ENCODE measurements around the gene HTN1. TPM values are rescaled to one million over a fixed set of nuclear protein-coding genes. Genes with fewer than 3 reads are reported as not detected.
"Not testable (repeated sequence)": the region's sequence is repeated elsewhere in the genome, so short reads cannot be mapped to it uniquely, and the experiment has no call there.

Gene HTN1
- total RNA-seq (not detected), polyA plus RNA-seq (ENCODE audit: insufficient read depth in 1 of 8, insufficient read length in 8 of 8, low replicate concordance in 1 of 8) (under 1 TPM in 1 of 8 donors, not detected in 7; 0.16 TPM)
- long read RNA-seq, donor 1, result 0 reads
- long read RNA-seq, donor 2, result 0 reads
- long read RNA-seq, donor 3, result 0 reads
- long read RNA-seq, donor 4, result 0 reads
- long read RNA-seq, donor 5, result 0 reads
- long read RNA-seq, donor 6, result 0 reads
- long read RNA-seq, donor 7, result 0 reads
- long read RNA-seq, donor 8, result 0 reads
- long read RNA-seq, donor 9, result 0 reads
- long read RNA-seq, donor 10, result 0 reads
- long read RNA-seq, donor 11, result 0 reads

GRCh38 chr4:70050138-70050537, at the start of gene HTN1:
Gene HTN1, plus strand, starts transcription at chr4:70050438. Its CDS starts 2,639 bp downstream, at chr4:70053077.
- not testable (repeated sequence) for H3K4me1 ChIP-seq (ENCODE audit: control insufficient read depth, insufficient read depth, low read length); H3K4me3 ChIP-seq (ENCODE audit: low read length); H3K36me3 ChIP-seq (ENCODE audit: control insufficient read depth, insufficient read depth, low read length); H3K9me3 ChIP-seq (replicated peaks; ENCODE audit: control insufficient read depth, low read depth, low read length); H3K27me3 ChIP-seq (ENCODE audit: control insufficient read depth, insufficient read depth, low read length); H3K27ac ChIP-seq (ENCODE audit: low read length); DNase-seq
- no CpG with 5 or more reads among the region's 6 CpGs for WGBS (ENCODE audit: insufficient coverage)

- Histone ChIP-seq H3K36me3 (ENCODE audit: control insufficient read depth, insufficient read depth, low read length) (no peaks in the 10 kb centered on the region), H3K4me1 (ENCODE audit: control insufficient read depth, insufficient read depth, low read length) (no peaks in the 10 kb centered on the region), H3K27me3 (ENCODE audit: control insufficient read depth, insufficient read depth, low read length) (no peaks in the 10 kb centered on the region), H3K4me3 (ENCODE audit: low read length) (no peak overlapping the region), H3K9me3 (replicated peaks; ENCODE audit: control insufficient read depth, low read depth, low read length) (no peaks in the 10 kb centered on the region), H3K27ac (ENCODE audit: low read length) (no peak overlapping the region)
- no CpG with 5 or more reads among the region's 1 CpG for WGBS (ENCODE audit: insufficient coverage)
- DNase-seq, result no peak
These were observed 49.5 kb upstream of the HTN1 start for GRCh38 chr4:70000711-70001110.

GRCh38 chr4:70002507-70002906, 47.7 kb upstream of the HTN1 start:
- DNase-seq, result no peak

GRCh38 chr4:70008771-70009170, 41.5 kb upstream of the HTN1 start:
- 36% methylated on average over 1 of the region's 3 CpGs for WGBS (ENCODE audit: insufficient coverage)
- no peak overlapping the region for H3K4me3 ChIP-seq (ENCODE audit: low read length)
- no peaks in the 10 kb centered on the region for H3K4me1 ChIP-seq (ENCODE audit: control insufficient read depth, insufficient read depth, low read length)
- H3K36me3 ChIP-seq (ENCODE audit: control insufficient read depth, insufficient read depth, low read length), result no peaks in the 10 kb centered on the region
- H3K27me3 ChIP-seq (ENCODE audit: control insufficient read depth, insufficient read depth, low read length), result no peaks in the 10 kb centered on the region
- no peak for DNase-seq
- H3K9me3 ChIP-seq (replicated peaks; ENCODE audit: control insufficient read depth, low read depth, low read length), result no peaks in the 10 kb centered on the region
- H3K27ac ChIP-seq (ENCODE audit: low read length), result no peak overlapping the region

More at GRCh38 chr4:70002507-70002906, 47.7 kb upstream of the HTN1 start:
- no peaks in the 10 kb centered on the region for H3K4me1 ChIP-seq (ENCODE audit: control insufficient read depth, insufficient read depth, low read length)
- no peak overlapping the region for H3K4me3 ChIP-seq (ENCODE audit: low read length)
- no peaks in the 10 kb centered on the region for H3K27me3 ChIP-seq (ENCODE audit: control insufficient read depth, insufficient read depth, low read length)
- H3K27ac ChIP-seq (ENCODE audit: low read length), result no peak overlapping the region
- no peaks in the 10 kb centered on the region for H3K9me3 ChIP-seq (replicated peaks; ENCODE audit: control insufficient read depth, low read depth, low read length)
- H3K36me3 ChIP-seq (ENCODE audit: control insufficient read depth, insufficient read depth, low read length), result no peaks in the 10 kb centered on the region

GRCh38 chr4:70019006-70019405, 31.2 kb upstream of the HTN1 start:
- WGBS (ENCODE audit: insufficient coverage), result no CpG with 5 or more reads among the region's 10 CpGs
- not testable (repeated sequence) for H3K4me3 ChIP-seq (ENCODE audit: low read length); H3K36me3 ChIP-seq (ENCODE audit: control insufficient read depth, insufficient read depth, low read length); H3K27ac ChIP-seq (ENCODE audit: low read length); DNase-seq; H3K4me1 ChIP-seq (ENCODE audit: control insufficient read depth, insufficient read depth, low read length); H3K9me3 ChIP-seq (replicated peaks; ENCODE audit: control insufficient read depth, low read depth, low read length); H3K27me3 ChIP-seq (ENCODE audit: control insufficient read depth, insufficient read depth, low read length)

- H3K27ac ChIP-seq (ENCODE audit: low read length), result no peak overlapping the region
- no peaks in the 10 kb centered on the region for H3K27me3 ChIP-seq (ENCODE audit: control insufficient read depth, insufficient read depth, low read length)
- H3K4me1 ChIP-seq (ENCODE audit: control insufficient read depth, insufficient read depth, low read length), result no peaks in the 10 kb centered on the region
- H3K4me3 ChIP-seq (ENCODE audit: low read length), result no peak overlapping the region
- no peaks in the 10 kb centered on the region for H3K36me3 ChIP-seq (ENCODE audit: control insufficient read depth, insufficient read depth, low read length)
- WGBS (ENCODE audit: insufficient coverage), result 73% methylated on average over 1 of the region's 2 CpGs
- H3K9me3 ChIP-seq (replicated peaks; ENCODE audit: control insufficient read depth, low read depth, low read length), result no peaks in the 10 kb centered on the region
- no peak for DNase-seq
These were observed 27.0 kb upstream of the HTN1 start for GRCh38 chr4:70023218-70023617.

DNA sequence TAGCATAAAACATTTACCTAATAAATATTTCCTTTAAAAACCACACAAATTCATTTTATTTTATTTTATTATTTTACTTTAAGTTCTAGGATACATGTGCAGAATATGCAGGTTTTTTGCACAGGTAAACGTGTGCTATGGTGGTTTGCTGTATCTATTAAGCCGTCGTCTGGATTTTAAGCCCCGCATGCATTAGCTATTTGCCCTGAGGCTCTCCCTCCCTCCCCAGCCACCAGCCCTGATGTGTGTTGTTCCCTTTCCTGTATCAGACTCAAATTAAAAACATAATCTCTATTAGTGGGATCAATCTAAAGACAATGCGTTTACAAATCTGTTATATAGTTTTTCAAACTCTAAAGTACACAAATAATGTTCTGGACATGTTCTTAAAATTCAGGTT, 23.2 kb upstream of the HTN1 start:
- Histone ChIP-seq H3K4me1 (ENCODE audit: control insufficient read depth, insufficient read depth, low read length) (no peaks in the 10 kb centered on the region), H3K4me3 (ENCODE audit: low read length) (no peak overlapping the region), H3K9me3 (replicated peaks; ENCODE audit: control insufficient read depth, low read depth, low read length) (no peaks in the 10 kb centered on the region), H3K36me3 (ENCODE audit: control insufficient read depth, insufficient read depth, low read length) (no peaks in the 10 kb centered on the region), H3K27ac (ENCODE audit: low read length) (no peak overlapping the region), H3K27me3 (ENCODE audit: control insufficient read depth, insufficient read depth, low read length) (no peaks in the 10 kb centered on the region)
- no CpG with 5 or more reads among the region's 5 CpGs for WGBS (ENCODE audit: insufficient coverage)
- no peak for DNase-seq

DNA sequence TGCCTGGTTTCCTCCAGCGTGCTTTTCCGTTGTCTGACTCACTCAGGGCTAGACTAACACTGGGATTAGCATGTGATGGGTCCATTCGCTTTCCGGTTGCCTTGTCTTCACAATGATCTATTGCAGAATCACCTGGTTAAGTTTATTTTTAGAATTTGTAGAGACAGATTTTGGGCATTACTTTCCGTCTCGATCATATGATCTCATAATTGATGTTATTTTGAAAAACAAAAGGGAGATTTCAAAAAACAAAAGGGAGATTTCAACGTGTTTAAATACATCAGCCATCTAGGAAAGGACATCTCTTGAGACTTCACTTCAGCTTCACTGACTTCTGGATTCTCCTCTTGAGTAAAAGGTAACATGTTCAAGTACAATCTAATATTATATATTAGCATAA, 22.1 kb upstream of the HTN1 start, which contains the start of gene HTN3:
TSS of gene HTN3 (plus strand) at position 301 of the 400 bp plus-strand sequence. CDS start 2,282 bp downstream, outside the sequence.
- H3K36me3 ChIP-seq (ENCODE audit: control insufficient read depth, insufficient read depth, low read length); H3K27me3 ChIP-seq (ENCODE audit: control insufficient read depth, insufficient read depth, low read length): not testable (repeated sequence)
- no CpG with 5 or more reads among the region's 7 CpGs for WGBS (ENCODE audit: insufficient coverage)

DNA sequence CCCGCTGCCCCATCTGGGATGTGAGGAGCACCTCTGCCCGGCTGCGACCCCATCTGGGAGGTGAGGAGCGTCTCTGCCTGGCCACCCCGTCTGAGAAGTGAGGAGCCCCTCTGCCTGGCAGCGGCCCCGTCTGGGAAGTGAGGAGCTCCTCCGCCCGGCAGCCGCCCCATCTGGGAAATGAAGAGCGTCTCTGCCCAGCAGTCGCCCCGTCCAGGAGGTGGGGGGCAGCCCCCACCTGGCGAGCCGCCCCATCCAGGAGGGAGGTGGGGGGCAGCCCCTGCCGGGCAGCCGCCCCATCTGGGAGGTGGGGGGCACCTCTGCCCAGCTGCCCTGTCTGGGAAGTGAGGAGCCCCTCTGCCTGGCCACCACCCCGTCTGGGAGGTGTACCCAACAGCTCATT, 12.7 kb upstream of the HTN1 start:
- H3K4me1 ChIP-seq (ENCODE audit: control insufficient read depth, insufficient read depth, low read length); H3K27ac ChIP-seq (ENCODE audit: low read length); H3K27me3 ChIP-seq (ENCODE audit: control insufficient read depth, insufficient read depth, low read length); H3K4me3 ChIP-seq (ENCODE audit: low read length); H3K36me3 ChIP-seq (ENCODE audit: control insufficient read depth, insufficient read depth, low read length); DNase-seq: not testable (repeated sequence)
- WGBS (ENCODE audit: insufficient coverage), result 90% methylated on average over 18 of the region's 18 CpGs
- H3K9me3 ChIP-seq (replicated peaks; ENCODE audit: control insufficient read depth, low read depth, low read length), result peaks cover 11% of the 10 kb centered on the region

More for the DNA sequence above, 22.1 kb upstream of the HTN1 start, which contains the start of gene HTN3:
- not testable (repeated sequence) for DNase-seq; H3K9me3 ChIP-seq (replicated peaks; ENCODE audit: control insufficient read depth, low read depth, low read length); H3K4me3 ChIP-seq (ENCODE audit: low read length); H3K27ac ChIP-seq (ENCODE audit: low read length); H3K4me1 ChIP-seq (ENCODE audit: control insufficient read depth, insufficient read depth, low read length)

DNA sequence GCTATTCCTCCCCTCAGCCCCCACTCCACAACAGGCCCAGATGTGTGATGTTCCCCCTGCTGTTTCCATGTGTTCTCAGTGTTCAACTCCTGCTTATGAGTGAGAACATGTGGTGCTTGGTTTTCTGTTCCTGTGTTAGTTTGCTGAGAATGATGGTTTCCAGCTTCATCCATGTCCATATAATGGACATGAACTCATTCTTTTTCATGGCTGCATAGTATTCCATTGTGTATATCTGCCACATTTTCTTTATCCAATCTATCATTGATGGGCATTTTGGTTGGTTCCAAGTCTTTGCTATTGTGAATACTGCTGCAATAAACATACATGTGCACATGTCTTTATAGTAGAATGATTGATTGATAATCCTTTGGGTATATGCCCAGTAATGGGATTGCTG, 10.3 kb upstream of the HTN1 start:
- H3K27me3 ChIP-seq (ENCODE audit: control insufficient read depth, insufficient read depth, low read length); DNase-seq; H3K27ac ChIP-seq (ENCODE audit: low read length); H3K36me3 ChIP-seq (ENCODE audit: control insufficient read depth, insufficient read depth, low read length); H3K4me1 ChIP-seq (ENCODE audit: control insufficient read depth, insufficient read depth, low read length); H3K4me3 ChIP-seq (ENCODE audit: low read length): not testable (repeated sequence)
- H3K9me3 ChIP-seq (replicated peaks; ENCODE audit: control insufficient read depth, low read depth, low read length), result peaks cover 11% of the 10 kb centered on the region

Measured in muscle of leg (tissue), 16 donors.